NCI-H1105 treated with DMSO at 0.1 percent for 48 hours (cell line): ENCODE data around the gene SH3GLB1.
A peak's percentile ranks its signal among the peaks of the same experiment; 100 is the strongest.

Experiments used
- DNase-seq: peaks from one replicate; lab custom pipeline; 2025; lab: John Stamatoyannopoulos, UW

SH3GLB1 gene

DNA sequence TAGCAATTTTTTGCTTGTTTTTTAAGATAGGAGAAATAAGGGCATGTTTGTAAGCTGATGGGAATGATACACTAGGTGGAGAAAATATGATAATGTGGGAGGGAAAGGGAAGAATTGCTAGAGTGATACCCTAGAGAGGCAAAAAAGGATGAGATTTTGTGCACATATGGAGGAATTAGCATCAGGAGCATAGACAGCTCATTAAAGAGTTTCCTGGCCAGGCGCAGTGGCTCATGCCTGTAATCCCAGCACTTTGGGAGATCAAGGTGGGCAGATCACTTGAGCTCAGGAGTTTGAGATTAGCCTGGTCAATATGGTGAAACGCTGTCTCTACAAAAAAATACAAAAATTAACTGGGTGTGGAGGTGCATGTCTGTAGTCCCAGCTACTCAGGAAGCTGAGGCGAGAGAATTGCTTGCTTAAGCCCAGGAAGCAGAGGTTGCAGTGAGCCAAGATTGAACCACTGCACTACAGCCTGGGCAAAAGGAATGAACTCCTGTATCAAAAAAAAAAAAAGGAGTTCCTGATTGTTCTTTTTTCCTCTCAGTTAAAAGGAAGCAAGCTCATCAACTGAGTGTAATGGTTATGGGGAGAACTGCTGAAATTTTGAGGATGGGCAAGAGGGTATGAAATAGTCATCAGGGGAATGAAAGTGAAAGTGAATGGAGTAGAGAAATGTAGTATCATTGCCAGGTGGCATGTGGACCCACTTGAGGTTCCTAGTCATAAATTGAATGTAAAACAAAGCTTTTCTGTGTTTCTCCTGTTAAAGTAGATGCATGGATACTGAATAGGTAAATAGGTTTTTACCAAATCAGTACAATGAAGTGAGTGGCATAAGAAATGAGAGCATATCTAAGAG, 35.5 kb downstream of the SH3GLB1 start:
- DNase-seq = no peak

DNA sequence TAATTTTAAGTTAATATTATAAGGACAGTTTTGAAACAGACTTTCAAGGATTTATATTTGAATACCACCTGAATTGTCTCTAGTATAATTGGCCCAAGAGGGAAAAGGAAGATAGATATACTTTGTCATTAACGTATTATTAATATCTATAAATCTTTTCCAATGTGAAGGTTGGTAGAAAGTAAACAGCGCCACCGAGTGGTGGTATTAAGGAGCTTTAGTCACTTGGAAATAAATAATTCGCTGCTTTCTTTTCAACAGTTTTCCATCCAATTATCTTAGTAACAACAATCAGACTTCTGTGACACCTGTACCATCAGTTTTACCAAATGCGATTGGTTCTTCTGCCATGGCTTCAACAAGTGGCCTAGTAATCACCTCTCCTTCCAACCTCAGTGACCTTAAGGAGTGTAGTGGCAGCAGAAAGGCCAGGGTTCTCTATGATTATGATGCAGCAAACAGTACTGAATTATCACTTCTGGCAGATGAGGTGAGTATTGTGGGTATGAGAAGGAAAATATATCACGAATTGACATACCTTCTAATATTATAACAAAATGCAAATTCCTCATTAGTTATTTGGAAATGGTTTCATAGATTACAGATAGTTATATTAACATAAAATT, 37.7 kb downstream of the SH3GLB1 start:
- DNase-seq = peak; percentile 51

DNA sequence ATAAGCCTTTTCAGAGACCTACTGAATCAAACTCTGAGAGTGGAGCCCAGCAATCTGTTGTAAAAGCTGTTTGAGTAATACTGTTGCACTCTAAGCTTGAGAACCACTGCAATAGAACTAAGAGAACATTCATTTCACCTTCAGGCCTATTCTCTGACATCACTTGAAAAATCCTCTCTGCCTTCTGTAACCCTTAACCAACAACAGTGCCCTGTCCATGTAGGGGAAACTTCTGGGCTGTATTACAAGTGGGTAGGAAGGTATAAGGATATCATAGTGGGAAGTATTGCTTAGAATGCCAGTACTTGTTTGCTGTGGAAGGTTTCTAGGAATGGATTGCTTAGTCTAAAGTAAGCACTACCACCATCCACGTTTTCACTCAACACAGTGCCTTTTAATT, 42.9 kb downstream of the SH3GLB1 start:
- DNase-seq = no peak

DNA sequence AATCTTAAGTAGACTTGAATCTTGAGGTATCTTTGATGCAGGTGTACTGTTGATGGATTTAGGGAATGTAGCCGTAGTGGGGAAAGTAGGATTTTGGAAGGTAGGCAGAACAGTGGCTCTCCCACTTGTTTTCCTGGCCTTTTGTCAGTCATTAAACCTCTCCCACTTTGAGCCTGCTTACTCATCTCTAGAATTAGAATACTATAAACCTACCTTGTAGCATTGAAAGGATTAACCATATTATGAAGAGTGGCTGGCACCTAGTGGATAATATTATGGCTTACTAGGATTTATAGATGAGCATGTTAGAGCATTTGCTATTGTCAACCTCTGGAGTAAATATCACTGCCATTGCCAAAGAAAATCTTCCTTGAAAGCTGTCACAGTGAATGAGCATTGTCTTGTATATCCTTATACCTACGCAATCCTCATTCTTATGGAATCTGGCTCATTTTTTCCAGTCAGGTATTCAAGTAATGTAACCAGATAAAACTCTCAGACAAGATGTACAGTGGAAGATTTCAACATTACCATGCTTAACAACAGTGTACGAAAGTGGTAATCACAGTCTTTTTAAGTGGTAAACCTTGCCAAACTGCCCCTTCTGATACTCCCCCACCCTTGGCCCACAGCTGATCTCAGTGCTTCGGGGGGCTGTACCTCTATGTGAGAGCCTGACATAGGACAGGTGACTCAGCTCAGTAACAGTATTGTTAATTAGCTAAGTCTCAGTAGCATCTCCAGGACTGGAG, 44.4 kb downstream of the SH3GLB1 start:
- DNase-seq = no peak

DNA sequence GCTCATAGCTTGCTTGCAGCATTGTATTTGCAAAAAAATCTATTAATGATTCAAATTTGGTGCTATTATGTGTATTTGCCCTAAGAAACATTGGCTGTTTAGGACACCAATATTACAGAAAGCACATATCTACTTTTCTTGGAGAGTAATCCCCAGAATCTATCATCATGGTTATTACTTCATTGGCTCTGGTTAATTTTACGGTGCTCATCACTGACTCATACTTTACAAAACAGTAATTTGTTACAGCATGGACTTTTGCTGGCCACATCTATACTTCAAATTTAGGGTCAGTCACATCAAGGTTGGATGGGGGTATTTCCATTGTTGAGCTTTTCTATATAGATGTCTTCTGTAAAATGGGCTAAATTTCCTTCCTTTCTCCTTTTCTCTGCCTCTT, 45.7 kb downstream of the SH3GLB1 start:
- no peak for DNase-seq

DNA sequence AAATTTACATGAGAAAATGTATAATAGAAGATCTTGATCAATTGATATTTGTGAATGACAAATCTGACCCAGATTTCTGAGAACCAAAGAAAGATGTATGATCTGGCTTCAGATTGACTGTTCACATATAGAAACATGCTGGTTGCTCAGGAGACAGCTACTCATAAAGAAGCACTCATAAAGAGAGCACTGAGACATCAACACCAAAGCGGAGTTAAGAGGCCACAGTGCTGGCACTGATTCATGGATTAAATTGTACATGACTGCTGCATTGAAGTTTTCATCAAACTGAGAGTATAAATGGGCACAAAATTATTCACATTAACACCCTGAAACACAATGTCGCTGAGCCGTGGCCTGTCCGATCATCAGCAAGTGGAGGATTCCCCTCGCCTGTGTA, 46.2 kb downstream of the SH3GLB1 start:
- no peak for DNase-seq

DNA sequence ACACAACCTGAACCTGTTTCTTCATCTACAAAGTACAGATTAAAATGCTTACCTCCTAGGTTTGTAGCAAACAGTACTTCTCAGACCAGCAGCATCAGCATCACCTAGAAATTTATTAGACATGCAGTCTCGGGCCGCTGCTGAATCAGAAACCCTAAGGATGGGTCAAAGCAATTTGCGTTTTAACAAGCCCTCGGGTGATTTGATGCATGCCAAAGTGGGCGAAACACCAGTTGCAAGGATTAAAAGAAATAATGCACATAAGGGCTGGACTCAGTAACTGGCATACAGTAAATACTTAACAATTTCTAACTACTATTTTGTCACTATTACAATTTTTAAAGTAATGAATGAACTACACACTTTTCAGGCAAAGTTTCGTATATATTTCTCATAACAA, 47.5 kb downstream of the SH3GLB1 start:
- no peak for DNase-seq

DNA sequence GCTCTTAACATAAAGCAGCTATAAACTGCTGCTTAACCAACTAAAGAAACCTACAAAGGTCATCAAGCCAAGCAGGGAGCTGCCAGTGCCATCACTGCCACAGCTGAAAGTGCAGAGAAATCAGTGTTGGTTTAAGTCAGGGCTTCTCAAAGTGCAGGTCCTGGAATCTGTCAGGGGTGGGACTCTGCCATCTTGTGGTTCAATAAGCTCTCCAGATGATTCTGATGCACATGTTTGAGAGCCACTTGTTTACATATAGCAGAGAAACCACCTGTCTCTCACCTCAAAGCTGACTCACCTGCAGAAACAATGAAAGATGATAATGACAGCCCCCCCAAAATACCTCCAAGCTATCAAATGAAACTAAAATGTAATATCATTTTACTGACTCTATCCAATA, 49.3 kb downstream of the SH3GLB1 start:
- peak; percentile 69 for DNase-seq

DNA sequence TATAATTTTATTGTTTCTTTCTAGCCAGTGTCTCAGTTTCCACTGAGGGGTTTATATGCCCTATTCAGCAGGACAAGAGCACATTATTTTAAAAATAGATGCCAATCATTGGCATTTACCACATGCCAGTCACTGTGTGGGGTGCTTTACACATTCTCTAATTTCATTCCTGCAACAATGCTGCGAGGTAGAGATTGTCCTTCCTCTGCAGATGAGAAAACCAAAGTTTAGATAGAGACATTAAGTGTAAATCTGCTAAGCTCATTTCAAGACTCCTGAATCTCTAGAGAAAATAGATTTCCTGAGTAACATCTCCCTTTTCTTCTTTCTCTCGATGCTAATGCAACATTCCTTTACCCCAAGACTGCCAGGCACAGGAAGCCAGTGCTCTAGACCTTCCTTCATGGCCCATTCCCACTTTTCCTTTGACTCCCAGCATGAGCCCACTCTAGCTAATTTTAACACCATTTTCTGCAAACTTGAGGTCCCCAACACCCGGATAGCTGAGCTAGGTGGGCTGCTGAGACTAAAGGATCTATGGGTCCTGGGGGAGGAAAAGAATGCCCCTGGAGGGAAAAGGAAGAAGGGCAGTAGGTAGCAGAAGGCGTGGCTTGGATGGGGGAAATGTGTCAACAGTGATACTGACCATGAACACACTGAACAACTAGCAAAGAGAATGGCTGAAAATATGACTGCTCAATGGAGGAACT, 50.0 kb downstream of the SH3GLB1 start:
- DNase-seq = no peak

DNA sequence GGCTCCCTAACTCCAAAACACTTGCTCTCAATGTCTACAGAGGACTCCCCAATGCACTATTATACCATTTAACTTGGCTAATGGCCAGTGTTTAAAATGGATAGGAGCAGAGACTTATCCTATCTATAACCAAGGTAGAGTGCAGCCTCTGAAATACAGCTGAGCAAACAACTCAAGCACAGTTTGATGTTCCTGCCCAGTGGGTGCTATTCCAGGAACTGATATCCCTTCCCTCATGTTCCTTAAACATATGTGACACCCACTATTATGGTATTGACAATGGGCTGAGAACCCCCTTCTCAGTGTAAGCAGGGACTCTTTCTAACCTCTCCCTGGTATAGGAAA, 51.7 kb downstream of the SH3GLB1 start:
- peak; percentile 92 for DNase-seq

DNA sequence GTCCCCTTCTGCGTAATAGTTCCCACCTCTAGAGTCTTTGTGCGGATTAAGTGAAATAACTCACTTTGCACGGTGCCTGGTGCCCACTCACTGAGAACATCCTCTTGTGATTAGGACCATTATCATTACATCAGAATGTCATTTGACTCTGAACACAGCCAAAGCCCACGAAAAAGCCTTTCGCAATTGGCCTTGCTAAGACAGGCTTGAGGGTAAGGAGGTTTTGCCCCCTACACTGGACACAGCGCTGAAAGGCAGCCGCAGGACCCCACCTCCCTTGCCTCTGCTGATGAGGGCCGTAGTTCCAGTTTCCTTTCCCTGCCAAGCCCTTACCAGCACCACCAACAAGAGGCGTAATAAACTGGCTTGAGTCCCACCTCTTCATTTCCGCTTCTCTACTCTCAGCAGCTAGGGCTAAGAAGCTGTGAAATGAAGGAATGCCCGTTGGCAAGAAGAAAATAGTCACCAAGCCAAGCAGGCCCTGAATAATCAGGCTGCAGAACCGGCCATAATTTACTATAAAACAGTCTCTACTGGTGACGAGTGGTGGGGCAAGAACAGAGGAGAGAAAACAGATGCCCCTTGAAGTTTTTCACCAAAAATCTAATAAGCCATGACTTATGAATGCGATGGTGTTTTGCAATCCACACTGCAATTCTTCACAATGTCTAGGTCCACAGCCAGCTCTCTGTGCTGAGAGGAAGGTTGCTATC, 53.1 kb downstream of the SH3GLB1 start:
- DNase-seq = no peak

DNA sequence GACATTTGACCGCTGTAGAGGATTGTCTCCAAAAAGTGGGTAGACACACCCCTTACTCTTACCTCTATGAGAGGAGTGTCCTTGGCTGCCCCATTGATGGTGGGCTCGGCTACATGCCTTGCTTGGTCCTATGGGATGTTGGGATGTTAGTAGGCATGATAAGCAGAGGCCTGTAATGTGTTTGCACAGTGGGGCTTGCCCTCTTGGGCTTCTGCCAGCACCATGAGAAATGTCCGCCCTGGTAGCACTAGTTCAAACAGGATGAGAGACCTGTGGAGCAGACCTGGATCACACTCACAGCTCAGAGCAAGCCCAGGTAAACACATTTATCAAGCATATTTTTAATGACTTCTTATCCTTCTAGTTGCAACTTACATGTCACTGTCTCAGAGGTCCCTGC, 54.2 kb downstream of the SH3GLB1 start:
- peak; percentile 57 for DNase-seq

DNA sequence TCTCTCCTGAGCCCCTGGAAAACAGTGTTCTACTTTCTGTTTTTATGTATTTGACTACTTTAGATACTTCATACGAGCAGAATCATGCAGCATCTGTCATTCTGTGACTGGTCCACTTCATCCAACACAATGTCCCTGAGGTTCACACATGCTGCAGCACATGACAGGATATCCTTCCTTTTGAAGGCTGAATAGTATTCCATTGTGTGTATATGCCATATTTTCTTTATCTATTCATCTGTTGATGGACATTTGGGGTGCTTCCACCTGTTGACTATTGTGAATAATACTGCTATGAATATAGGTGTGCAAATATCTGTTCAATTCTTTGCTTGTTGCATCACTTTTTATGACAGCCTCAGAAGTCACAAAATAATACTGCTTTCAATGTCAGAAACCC, 55.8 kb downstream of the SH3GLB1 start:
- DNase-seq = no peak

DNA sequence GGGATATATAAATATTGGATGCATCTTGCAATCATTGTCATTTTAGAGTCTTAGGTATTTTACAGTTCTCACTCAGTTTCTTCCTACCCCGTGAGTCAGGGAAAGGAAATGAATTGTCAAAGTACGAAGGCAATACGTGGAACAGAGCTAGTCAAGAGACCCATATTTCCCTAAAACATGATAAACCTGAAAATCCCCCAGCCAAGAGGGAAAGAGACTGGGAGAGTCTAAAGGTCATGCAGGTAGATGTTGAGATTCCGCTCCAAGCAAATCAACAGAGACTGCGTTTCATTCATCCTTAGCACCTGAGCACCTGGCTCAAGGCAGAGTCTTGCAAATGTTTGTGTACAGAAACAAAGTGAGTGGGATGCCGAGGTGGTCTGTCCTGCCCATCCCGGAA, 58.0 kb downstream of the SH3GLB1 start:
- DNase-seq = no peak

DNA sequence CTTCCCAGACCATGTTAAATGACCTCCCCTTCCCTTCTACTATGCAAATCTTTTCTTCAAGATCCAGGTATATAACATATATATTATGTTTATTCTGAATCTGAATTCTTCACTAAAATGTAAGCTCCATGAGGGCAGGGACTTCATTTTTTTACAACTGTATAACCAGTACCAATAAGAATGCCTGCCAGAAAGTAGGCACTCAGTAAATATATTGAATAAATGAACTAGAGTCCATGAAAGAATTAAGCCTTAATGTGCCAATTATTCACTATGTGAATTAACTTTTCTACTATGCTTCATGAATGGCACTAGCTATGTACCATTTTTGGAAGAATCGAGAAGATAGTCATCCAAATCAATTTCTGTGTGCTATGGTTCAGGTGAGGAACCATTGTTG, 60.1 kb downstream of the SH3GLB1 start:
- DNase-seq = no peak

DNA sequence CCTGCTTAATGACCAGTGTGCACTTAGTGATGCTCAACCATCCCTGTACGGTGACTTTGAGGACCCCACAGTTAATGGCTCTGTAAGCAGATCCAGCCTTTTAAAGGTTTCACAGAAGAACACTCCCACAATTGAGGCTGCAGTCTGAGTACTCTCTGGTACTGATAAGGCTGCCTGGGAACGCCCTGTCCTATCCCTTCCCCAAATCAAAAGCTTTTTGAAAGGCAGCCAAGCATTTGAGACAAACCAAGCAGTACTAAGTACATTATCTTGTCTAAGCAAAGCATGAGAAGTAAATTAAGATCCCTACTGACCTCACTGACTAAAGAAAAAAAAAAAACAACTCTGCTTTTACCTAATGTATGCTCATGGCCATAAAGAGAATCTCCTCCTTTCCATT, 60.7 kb downstream of the SH3GLB1 start:
- DNase-seq = no peak

DNA sequence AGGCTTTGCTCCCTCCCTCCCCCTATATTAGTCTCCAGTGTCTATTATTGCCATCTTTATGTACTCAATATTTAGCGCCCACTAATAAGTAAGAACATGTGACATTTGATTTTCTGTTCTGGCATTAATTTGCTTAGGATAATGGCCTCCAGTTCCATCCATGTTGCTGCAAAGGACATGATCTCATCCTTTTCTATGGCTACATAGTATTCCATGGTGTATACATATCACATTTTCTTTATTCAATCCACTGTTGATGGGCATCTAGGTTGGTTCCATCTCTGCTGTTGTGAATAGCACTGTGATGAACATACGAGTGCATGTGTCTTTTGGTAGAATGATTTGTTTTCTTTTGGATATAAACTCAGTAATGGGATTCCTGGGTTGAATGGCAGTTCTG, 61.3 kb downstream of the SH3GLB1 start:
- DNase-seq = no peak

DNA sequence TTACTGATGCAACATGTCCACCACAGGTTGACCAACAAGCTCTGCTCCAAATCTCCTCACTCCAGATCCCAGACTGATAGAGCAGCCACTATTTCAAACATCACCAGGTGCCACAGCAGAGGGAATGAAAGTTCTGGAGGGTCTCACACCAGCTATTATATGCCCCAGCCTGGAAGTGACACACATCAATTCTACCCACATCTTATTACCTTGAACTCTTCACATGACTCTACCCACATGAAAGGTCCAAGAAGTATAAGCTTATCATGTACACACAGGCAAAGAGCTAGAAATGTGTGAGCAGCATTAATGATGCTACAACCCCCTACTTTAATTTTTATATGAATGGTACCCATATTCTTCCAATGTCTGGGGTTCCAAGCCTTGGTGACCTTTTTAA, 64.2 kb downstream of the SH3GLB1 start:
- DNase-seq = no peak

DNA sequence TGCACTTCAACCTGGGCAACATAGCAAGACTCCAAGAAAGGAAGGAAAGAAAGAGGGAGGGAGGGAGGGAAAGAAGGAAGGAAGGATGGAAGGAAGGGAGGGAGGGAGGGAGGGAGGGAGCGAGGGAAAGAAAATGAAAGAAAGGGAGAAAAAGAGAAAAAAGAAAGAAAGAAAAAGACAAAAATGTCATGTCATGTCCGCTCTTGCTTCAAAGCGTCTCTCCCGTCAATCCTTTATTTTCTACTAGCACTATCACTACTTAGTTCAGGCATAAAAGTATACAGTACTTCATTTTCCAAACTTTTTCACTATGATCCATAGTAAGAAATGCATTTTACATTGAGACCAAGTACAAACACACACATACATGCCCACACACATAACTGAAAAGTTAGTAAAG, 64.7 kb downstream of the SH3GLB1 start:
- no peak for DNase-seq

DNA sequence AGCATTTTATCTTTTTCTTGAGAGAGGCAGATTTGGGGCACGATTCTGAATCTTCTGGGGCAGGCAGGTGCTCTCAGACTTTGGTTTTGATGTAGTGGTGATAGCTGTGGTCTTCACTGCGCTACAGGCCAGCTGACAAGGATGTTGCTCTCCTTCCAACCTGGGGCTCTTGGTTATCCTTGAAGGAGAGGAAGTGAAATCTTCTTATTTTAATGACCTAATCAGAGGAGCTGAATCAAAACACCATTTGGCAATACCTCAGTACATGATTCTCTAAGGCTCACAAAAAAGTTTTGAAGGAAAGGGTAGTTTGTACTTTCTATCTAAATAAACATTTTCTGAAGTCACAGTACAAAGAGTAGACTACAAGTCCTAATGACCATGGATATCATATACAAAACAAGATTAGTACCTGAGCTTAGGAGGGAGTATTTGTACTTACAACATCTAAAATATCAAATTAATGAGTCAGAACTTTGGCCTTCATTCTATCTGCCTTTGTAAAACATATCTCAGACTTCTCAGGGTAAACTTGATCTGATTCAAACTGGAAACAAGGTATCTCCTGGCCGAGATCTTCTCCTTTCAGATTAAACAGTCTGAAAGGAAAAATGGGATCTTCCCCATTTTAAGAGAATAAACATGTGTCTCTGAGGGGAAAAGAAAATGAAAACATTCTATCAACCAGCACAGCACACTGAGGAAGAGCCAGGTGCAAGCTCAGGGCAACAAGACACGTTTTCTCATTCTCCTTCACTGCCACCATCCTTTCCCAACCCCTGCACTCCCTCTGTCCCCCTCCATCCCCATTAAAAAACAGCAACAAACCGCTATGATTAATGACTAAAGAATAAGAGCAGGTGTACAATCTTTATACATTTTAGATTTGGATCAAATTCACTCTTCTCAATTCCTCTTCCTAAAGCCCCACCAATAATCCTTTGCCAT, 69.2 kb downstream of the SH3GLB1 start:
- DNase-seq = no peak
